NCI-H526 (cell line): Measurements from ENCODE around the gene SLC25A26.
A peak's percentile ranks its signal among the peaks of the same experiment; 100 is the strongest.
"Not testable (repeated sequence)": the region's sequence is repeated elsewhere in the genome, so short reads cannot be mapped to it uniquely, and the experiment has no call there.

Experiments used
- DNase-seq, 2 experiments: peaks; one replicate each; lab custom pipeline; 2025; lab: John Stamatoyannopoulos, UW

Gene SLC25A26

GRCh38 chr3:66270288-66270687 lies 49.5 kb downstream of the SLC25A26 start:
- DNase-seq, result no peak

- no peak for DNase-seq
These were observed 49.9 kb downstream of the SLC25A26 start for GRCh38 chr3:66270701-66271100.

- no peak for DNase-seq
These were observed 50.4 kb downstream of the SLC25A26 start for GRCh38 chr3:66271231-66271630.

- no peak for DNase-seq
These were observed 51.2 kb downstream of the SLC25A26 start for GRCh38 chr3:66272016-66272415.

GRCh38 chr3:66274837-66275236 lies 54.0 kb downstream of the SLC25A26 start:
- DNase-seq, result not testable (repeated sequence)

GRCh38 chr3:66276705-66277274 lies 56.0 kb downstream of the SLC25A26 start:
- DNase-seq, result peak; percentile 6 to 71

GRCh38 chr3:66279168-66279567 lies 58.4 kb downstream of the SLC25A26 start:
- DNase-seq, result no peak

- DNase-seq, result no peak
These were observed 59.5 kb downstream of the SLC25A26 start for GRCh38 chr3:66280304-66280703.

- DNase-seq, result not testable (repeated sequence)
These were observed 71.1 kb downstream of the SLC25A26 start for GRCh38 chr3:66291922-66292321.

GRCh38 chr3:66297260-66297873 lies 76.6 kb downstream of the SLC25A26 start:
- no peak for DNase-seq

GRCh38 chr3:66297900-66298299 lies 77.1 kb downstream of the SLC25A26 start:
- no peak for DNase-seq

- no peak for DNase-seq
These were observed 77.8 kb downstream of the SLC25A26 start for GRCh38 chr3:66298591-66298990.

GRCh38 chr3:66299085-66299484 lies 78.3 kb downstream of the SLC25A26 start:
- DNase-seq, result not testable (repeated sequence)

GRCh38 chr3:66299891-66300290 lies 79.1 kb downstream of the SLC25A26 start:
- no peak for DNase-seq

- no peak for DNase-seq
These were observed 81.5 kb downstream of the SLC25A26 start for GRCh38 chr3:66302288-66302687.

GRCh38 chr3:66303491-66303901 lies 82.7 kb downstream of the SLC25A26 start:
- DNase-seq, result no peak

GRCh38 chr3:66304293-66304692 lies 83.5 kb downstream of the SLC25A26 start:
- DNase-seq, result no peak

GRCh38 chr3:66306086-66306485 lies 85.3 kb downstream of the SLC25A26 start:
- DNase-seq, result not testable (repeated sequence)

GRCh38 chr3:66306991-66307390 lies 86.2 kb downstream of the SLC25A26 start:
- DNase-seq, result peak in 1 of 2 experiments; percentile 7

- DNase-seq, result no peak
These were observed 91.2 kb downstream of the SLC25A26 start for GRCh38 chr3:66312039-66312438.

- DNase-seq, result no peak
These were observed 93.7 kb downstream of the SLC25A26 start for GRCh38 chr3:66314455-66314854.

GRCh38 chr3:66317750-66318376 lies 97.1 kb downstream of the SLC25A26 start:
- no peak for DNase-seq

GRCh38 chr3:66320390-66320789 lies 99.6 kb downstream of the SLC25A26 start:
- DNase-seq, result no peak
